ENCODE measurements around the gene SLC16A11. TPM values are rescaled to one million over a fixed set of nuclear protein-coding genes. Genes with fewer than 3 reads are reported as not detected.

Gene SLC16A11
- total and polyA plus RNA-seq, 4 donors, result 1.9 to 8.9 (median 6.5) TPM

GRCh38 chr17:6996256-6997011, 47.5 kb downstream of the SLC16A11 start:
- H3K9me3 ChIP-seq (ENCODE audit: control insufficient read depth in 4 of 4, insufficient read depth in 3 of 4, low read length in 3 of 4), result no peaks in the 10 kb centered on the region
- WGBS, 2 donors, result 72 to 76% methylated on average over 56 to 58 of the region's 58 CpGs
- no peak overlapping the region for H3K9ac ChIP-seq (ENCODE audit: insufficient read depth in 1 of 2, low read length in 2 of 2)
- H3K4me3 ChIP-seq, result no peak overlapping the region
- H3K27ac ChIP-seq (ENCODE audit: low read depth in 1 of 2, low read length in 1 of 2), result no peak overlapping the region
- H3K36me3 ChIP-seq (ENCODE audit: control insufficient read depth in 4 of 4, insufficient read depth in 4 of 4, low read length in 4 of 4), result peaks cover under 1 to 41% (median 9%) of the 10 kb centered on the region in 4 donors
- no peak for TF ChIP-seq CTCF (IDR thresholded peaks at IDR 0.05; ENCODE audit: control extremely low read depth, extremely low read depth)
- peak; percentile 12 for ATAC-seq (ENCODE audit: insufficient read depth, low FRiP score)
- peaks cover 0 to 29% (median 0%) of the 10 kb centered on the region in 3 donors for H3K27me3 ChIP-seq (ENCODE audit: control insufficient read depth in 3 of 3, insufficient read depth in 3 of 3, low read length in 2 of 3)
- H3K4me1 ChIP-seq (ENCODE audit: control insufficient read depth in 5 of 5, insufficient read depth in 5 of 5, low read length in 5 of 5), result peaks cover 0 to 12% (median 0%) of the 10 kb centered on the region in 5 donors
- no peak for DNase-seq

GRCh38 chr17:6995500-6996255, 48.2 kb downstream of the SLC16A11 start, which contains the start of gene ALOX12:
Gene ALOX12, plus strand, starts transcription at chr17:6996049. Its CDS starts 69 bp downstream, at chr17:6996118.
- Histone ChIP-seq H3K27ac (ENCODE audit: low read depth in 1 of 2, low read length in 1 of 2) (no peak within 1 kb of the TSS), H3K27me3 (ENCODE audit: control insufficient read depth in 3 of 3, insufficient read depth in 3 of 3, low read length in 2 of 3) (peaks cover 0 to 29% (median 0%) of the 10 kb centered on the region in 3 donors), H3K4me1 (ENCODE audit: control insufficient read depth in 5 of 5, insufficient read depth in 5 of 5, low read length in 5 of 5) (peaks cover 0 to 12% (median 0%) of the 10 kb centered on the region in 5 donors), H3K4me3 (peak within 1 kb of the TSS; percentile 5), H3K9me3 (ENCODE audit: control insufficient read depth in 4 of 4, insufficient read depth in 3 of 4, low read length in 3 of 4) (no peaks in the 10 kb centered on the region), H3K36me3 (ENCODE audit: control insufficient read depth in 4 of 4, insufficient read depth in 4 of 4, low read length in 4 of 4) (peaks cover 0 to 35% (median 6%) of the 10 kb centered on the region in 4 donors), H3K9ac (ENCODE audit: insufficient read depth in 1 of 2, low read length in 2 of 2) (no peak within 1 kb of the TSS)
- WGBS, 2 donors, result 35 to 43% methylated on average over 60 to 64 of the region's 64 CpGs
- DNase-seq, result no peak
- ATAC-seq (ENCODE audit: insufficient read depth, low FRiP score), result peak; percentile 56
- TF ChIP-seq CTCF (IDR thresholded peaks at IDR 0.05; ENCODE audit: control extremely low read depth, extremely low read depth), result no peak

- WGBS, 2 donors, result 89 to 96% methylated on average over 9 of the region's 9 CpGs
- peaks cover 0 to 29% (median 4%) of the 10 kb centered on the region in 4 donors for H3K36me3 ChIP-seq (ENCODE audit: control insufficient read depth in 4 of 4, insufficient read depth in 4 of 4, low read length in 4 of 4)
- DNase-seq (no peak), ATAC-seq (ENCODE audit: insufficient read depth, low FRiP score) (no peak)
- no peaks in the 10 kb centered on the region for H3K9me3 ChIP-seq (ENCODE audit: control insufficient read depth in 4 of 4, insufficient read depth in 3 of 4, low read length in 3 of 4)
- H3K4me1 ChIP-seq (ENCODE audit: control insufficient read depth in 5 of 5, insufficient read depth in 5 of 5, low read length in 5 of 5), result peaks cover 0 to 12% (median 0%) of the 10 kb centered on the region in 5 donors
- H3K27me3 ChIP-seq (ENCODE audit: control insufficient read depth in 3 of 3, insufficient read depth in 3 of 3, low read length in 2 of 3), result peaks cover 0 to 29% (median 0%) of the 10 kb centered on the region in 3 donors
- TF ChIP-seq CTCF (IDR thresholded peaks at IDR 0.05; ENCODE audit: control extremely low read depth, extremely low read depth), result no peak
- no peak overlapping the region for H3K27ac ChIP-seq (ENCODE audit: low read depth in 1 of 2, low read length in 1 of 2)
- H3K9ac ChIP-seq (ENCODE audit: insufficient read depth in 1 of 2, low read length in 2 of 2), result no peak overlapping the region
- H3K4me3 ChIP-seq, result no peak overlapping the region
Measured at GRCh38 chr17:6994666-6995256, 49.1 kb downstream of the SLC16A11 start.
